SK-N-MC (cell line): Measurements from ENCODE around the gene CREB5.

ENCODE experiments used
- EZH2 ChIP-seq: fragments of 200-600 bp; sonication (generic); IDR thresholded peaks from one replicate; pipeline ENCODE4 v1.6.1; 2017; ENCODE audit warnings: antibody characterized with exemption
- FOXP2 ChIP-seq: optimal IDR thresholded peaks from 2 replicates; pipeline ENCODE3; 2011; ENCODE audit warnings: mild to moderate bottlenecking, moderate library complexity; ENCODE audit not compliant: insufficient read depth; ENCODE audit errors: extremely low read length, control extremely low read depth
- POLR2AphosphoS5 ChIP-seq: IDR thresholded peaks from 2 replicates; pipeline ENCODE4 v1.6.1; 2012; ENCODE audit warnings: mild to moderate bottlenecking, low read depth, low read length, borderline replicate concordance

GRCh38 chr7:28605427-28606085 is 193.2 kb downstream of the CREB5 start:
- TF ChIP-seq EZH2 (no peak), POLR2AphosphoS5 (no peak), FOXP2 (no peak)
